HepG2 (cell line): ENCODE results near the gene CELF4.

Source experiments
- CCAR2 ChIP-seq: fragments of 200-400 bp; formaldehyde crosslinking; optimal IDR thresholded peaks from 2 replicates; pipeline ENCODE3; 2018; ENCODE audit warnings: low read depth, mild to moderate bottlenecking, low read length, moderate library complexity
- CEBPG ChIP-seq: IDR thresholded peaks from 2 replicates; pipeline ENCODE4 v1.6.1; 2016
- EED ChIP-seq: sonication (generic); formaldehyde crosslinking; IDR thresholded peaks from 2 replicates; pipeline ENCODE4 v1.5.0; 2020; ENCODE audit warnings: mild to moderate bottlenecking, missing genetic modification reagents
- NR3C1 ChIP-seq: sonication (generic); formaldehyde crosslinking; IDR thresholded peaks from 2 replicates; pipeline ENCODE4 v1.4.0; 2020; ENCODE audit warnings: missing genetic modification reagents
- POLR2AphosphoS5 ChIP-seq: IDR thresholded peaks from 2 replicates; pipeline ENCODE4 v1.6.1; 2012; ENCODE audit warnings: low read depth, low read length
- TAF1 ChIP-seq: sonication (generic); formaldehyde crosslinking; IDR thresholded peaks from 2 replicates; pipeline ENCODE4 v1.4.0; 2020; ENCODE audit warnings: missing genetic modification reagents
- TF ChIP-seq, protein P1 (sequence below): sonication (generic); formaldehyde crosslinking; IDR thresholded peaks from 2 replicates; pipeline ENCODE4 v1.5.0; 2020; ENCODE audit warnings: mild to moderate bottlenecking, missing genetic modification reagents, moderate library complexity

DNA sequence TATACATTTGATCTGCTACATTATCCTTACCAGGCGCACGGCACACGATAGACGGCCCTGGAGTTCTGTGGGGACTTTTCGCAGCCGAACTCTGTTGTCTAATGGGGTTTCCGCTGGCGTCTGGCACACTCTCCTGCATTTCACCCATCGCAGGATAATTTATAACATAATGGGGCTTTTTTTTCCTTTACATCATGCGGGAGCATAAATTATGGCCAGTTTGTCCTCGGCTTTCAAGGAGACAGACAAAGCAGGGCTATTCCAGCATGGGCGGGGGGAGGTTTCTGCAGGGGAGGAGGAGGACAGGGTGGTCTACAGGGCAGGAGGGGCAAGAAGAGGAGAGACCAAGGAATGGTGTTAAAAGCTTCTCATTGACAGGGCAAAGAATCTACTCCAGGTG is 279.8 kb downstream of the CELF4 start:
- no peak for TF ChIP-seq POLR2AphosphoS5
- no peak for TF ChIP-seq EED (CRISPR knock-in tag)
- TF ChIP-seq NR3C1 (CRISPR knock-in tag): no peak
- TF ChIP-seq CEBPG: no peak
- TF ChIP-seq TAF1: no peak
- TF ChIP-seq, protein P1, sequence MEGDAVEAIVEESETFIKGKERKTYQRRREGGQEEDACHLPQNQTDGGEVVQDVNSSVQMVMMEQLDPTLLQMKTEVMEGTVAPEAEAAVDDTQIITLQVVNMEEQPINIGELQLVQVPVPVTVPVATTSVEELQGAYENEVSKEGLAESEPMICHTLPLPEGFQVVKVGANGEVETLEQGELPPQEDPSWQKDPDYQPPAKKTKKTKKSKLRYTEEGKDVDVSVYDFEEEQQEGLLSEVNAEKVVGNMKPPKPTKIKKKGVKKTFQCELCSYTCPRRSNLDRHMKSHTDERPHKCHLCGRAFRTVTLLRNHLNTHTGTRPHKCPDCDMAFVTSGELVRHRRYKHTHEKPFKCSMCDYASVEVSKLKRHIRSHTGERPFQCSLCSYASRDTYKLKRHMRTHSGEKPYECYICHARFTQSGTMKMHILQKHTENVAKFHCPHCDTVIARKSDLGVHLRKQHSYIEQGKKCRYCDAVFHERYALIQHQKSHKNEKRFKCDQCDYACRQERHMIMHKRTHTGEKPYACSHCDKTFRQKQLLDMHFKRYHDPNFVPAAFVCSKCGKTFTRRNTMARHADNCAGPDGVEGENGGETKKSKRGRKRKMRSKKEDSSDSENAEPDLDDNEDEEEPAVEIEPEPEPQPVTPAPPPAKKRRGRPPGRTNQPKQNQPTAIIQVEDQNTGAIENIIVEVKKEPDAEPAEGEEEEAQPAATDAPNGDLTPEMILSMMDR (CRISPR knock-in tag): no peak
- TF ChIP-seq CCAR2: no peak
